ENCODE data around the gene TRIM2.

TRIM2 gene

GRCh38 chr4:153206534-153206933 lies 2.3 kb downstream of the TRIM2 start:
- H3K27me3 Mint-ChIP-seq, result no peaks in the 10 kb centered on the region
- peak overlapping the region; percentile 74 for H3K27ac Mint-ChIP-seq
- H3K4me3 Mint-ChIP-seq, result no peak overlapping the region
- H3K9me3 Mint-ChIP-seq, result no peaks in the 10 kb centered on the region
- H3K36me3 Mint-ChIP-seq (ENCODE audit: low read depth), result no peaks in the 10 kb centered on the region
- peaks cover 34% of the 10 kb centered on the region for H3K4me1 Mint-ChIP-seq (ENCODE audit: low read depth)
- no peak for DNase-seq

DNA sequence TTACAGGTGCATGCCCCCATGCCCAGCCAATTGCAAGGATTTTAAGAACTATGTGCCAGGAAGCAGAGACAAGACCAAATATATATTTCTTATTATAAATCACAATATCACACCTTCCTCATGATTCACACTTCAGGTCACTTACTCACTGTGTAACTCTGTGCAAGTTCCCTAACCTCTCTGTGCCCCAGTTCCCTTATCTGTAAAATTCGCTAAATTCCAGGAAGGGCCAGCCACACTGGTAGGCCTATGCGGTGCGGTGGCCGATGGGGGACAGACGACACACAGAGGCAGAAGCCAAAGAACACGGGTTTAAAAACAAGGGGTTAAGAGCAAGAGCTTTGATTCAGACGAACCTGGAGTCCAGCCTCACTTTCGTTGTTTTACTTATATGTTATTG lies 2.8 kb downstream of the TRIM2 start:
- Mint-ChIP-seq H3K36me3 (ENCODE audit: low read depth) (no peaks in the 10 kb centered on the region), H3K27ac (peak overlapping the region; percentile 74), H3K9me3 (no peaks in the 10 kb centered on the region), H3K4me3 (no peak overlapping the region), H3K4me1 (ENCODE audit: low read depth) (peaks cover 36% of the 10 kb centered on the region), H3K27me3 (peaks cover 3% of the 10 kb centered on the region)
- DNase-seq, result no peak

GRCh38 chr4:153207567-153207966 lies 3.3 kb downstream of the TRIM2 start:
- peaks cover 42% of the 10 kb centered on the region for H3K4me1 Mint-ChIP-seq (ENCODE audit: low read depth)
- H3K27me3 Mint-ChIP-seq, result peaks cover 3% of the 10 kb centered on the region
- no peaks in the 10 kb centered on the region for H3K9me3 Mint-ChIP-seq
- no peak for DNase-seq
- H3K27ac Mint-ChIP-seq, result no peak overlapping the region
- H3K4me3 Mint-ChIP-seq, result no peak overlapping the region
- no peaks in the 10 kb centered on the region for H3K36me3 Mint-ChIP-seq (ENCODE audit: low read depth)

DNA sequence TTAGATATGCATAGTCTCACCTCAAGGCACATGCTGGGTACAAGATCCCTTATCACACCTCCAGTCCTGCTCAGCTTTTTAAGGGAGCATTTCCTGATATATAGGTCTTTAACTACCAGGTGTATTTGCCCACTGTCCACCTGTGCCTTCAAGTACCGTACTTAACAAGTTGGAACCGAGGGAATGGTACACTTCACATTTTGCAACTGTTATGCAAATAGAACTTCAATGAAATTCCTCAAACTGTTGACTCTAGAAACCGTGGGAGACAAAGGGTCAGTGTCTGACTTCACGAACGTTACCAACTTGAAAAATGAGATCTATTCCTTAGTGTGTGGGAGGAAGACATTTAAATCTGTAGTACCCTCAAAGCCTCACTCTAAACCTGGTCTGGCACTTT lies 5.2 kb downstream of the TRIM2 start:
- Mint-ChIP-seq H3K27ac (no peak overlapping the region), H3K4me3 (no peak overlapping the region), H3K27me3 (peaks cover 3% of the 10 kb centered on the region), H3K9me3 (no peaks in the 10 kb centered on the region), H3K36me3 (ENCODE audit: low read depth) (no peaks in the 10 kb centered on the region), H3K4me1 (ENCODE audit: low read depth) (peaks cover 43% of the 10 kb centered on the region)
- DNase-seq, result no peak

GRCh38 chr4:153210727-153211126 lies 6.5 kb downstream of the TRIM2 start:
- H3K4me1 Mint-ChIP-seq (ENCODE audit: low read depth), result peaks cover 30% of the 10 kb centered on the region
- no peaks in the 10 kb centered on the region for H3K9me3 Mint-ChIP-seq
- H3K27ac Mint-ChIP-seq, result no peak overlapping the region
- peaks cover 3% of the 10 kb centered on the region for H3K27me3 Mint-ChIP-seq
- H3K4me3 Mint-ChIP-seq, result no peak overlapping the region
- no peaks in the 10 kb centered on the region for H3K36me3 Mint-ChIP-seq (ENCODE audit: low read depth)
- DNase-seq, result no peak

GRCh38 chr4:153211986-153212728 lies 7.9 kb downstream of the TRIM2 start:
- Mint-ChIP-seq H3K27ac (no peak overlapping the region), H3K4me3 (no peak overlapping the region), H3K36me3 (ENCODE audit: low read depth) (no peaks in the 10 kb centered on the region), H3K4me1 (ENCODE audit: low read depth) (peaks cover 17% of the 10 kb centered on the region), H3K27me3 (peaks cover 3% of the 10 kb centered on the region), H3K9me3 (no peaks in the 10 kb centered on the region)
- DNase-seq, result no peak

GRCh38 chr4:153212736-153213135 lies 8.5 kb downstream of the TRIM2 start:
- H3K36me3 Mint-ChIP-seq (ENCODE audit: low read depth), result no peaks in the 10 kb centered on the region
- no peaks in the 10 kb centered on the region for H3K9me3 Mint-ChIP-seq
- H3K27ac Mint-ChIP-seq, result no peak overlapping the region
- peaks cover 16% of the 10 kb centered on the region for H3K4me1 Mint-ChIP-seq (ENCODE audit: low read depth)
- peaks cover 3% of the 10 kb centered on the region for H3K27me3 Mint-ChIP-seq
- no peak for DNase-seq
- no peak overlapping the region for H3K4me3 Mint-ChIP-seq

DNA sequence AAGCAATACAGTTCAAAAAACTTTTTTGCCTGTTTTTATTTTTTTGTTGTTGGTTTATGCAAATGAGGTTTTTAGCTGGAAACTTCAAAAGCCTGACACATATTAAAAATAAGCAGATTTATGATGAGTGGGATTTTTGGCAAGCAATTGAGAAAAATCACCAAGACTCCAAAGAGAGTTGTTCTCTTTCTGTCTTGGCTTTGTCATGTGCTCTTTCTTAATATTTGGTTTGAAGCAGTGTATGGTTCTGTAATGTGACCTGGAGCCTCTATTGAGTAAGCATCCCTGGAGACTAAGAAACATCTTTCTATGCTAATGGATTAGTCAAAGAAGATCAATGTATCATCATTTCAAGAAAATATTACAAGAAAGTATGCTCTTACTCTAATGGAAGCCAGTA lies 11.7 kb downstream of the TRIM2 start:
- H3K9me3 Mint-ChIP-seq, result no peaks in the 10 kb centered on the region
- H3K27me3 Mint-ChIP-seq, result peaks cover 3% of the 10 kb centered on the region
- no peak overlapping the region for H3K27ac Mint-ChIP-seq
- H3K4me1 Mint-ChIP-seq (ENCODE audit: low read depth), result peaks cover 18% of the 10 kb centered on the region
- no peak overlapping the region for H3K4me3 Mint-ChIP-seq
- no peaks in the 10 kb centered on the region for H3K36me3 Mint-ChIP-seq (ENCODE audit: low read depth)
- DNase-seq, result no peak

DNA sequence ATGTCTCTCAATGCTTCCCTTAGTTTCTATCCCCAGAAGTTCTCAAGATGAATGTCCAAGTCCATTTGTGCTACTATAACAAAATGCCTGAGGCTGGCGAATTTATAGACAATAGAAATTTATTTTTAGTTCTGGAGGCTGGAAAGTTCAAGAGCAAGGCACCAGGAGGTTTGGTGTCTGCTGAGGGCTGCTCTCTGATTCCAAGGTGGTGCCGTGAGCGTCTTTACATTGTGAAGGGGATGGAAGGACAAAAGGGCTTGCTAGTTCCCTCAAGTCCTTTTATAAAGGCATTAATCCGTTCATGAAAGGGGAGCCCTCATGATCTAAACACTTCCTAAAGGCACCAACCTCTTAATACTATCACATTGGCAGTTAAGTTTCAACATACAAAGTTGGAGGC lies 12.3 kb downstream of the TRIM2 start:
- H3K27me3 Mint-ChIP-seq, result peaks cover 3% of the 10 kb centered on the region
- DNase-seq, result no peak
- H3K4me3 Mint-ChIP-seq, result no peak overlapping the region
- peaks cover 20% of the 10 kb centered on the region for H3K4me1 Mint-ChIP-seq (ENCODE audit: low read depth)
- H3K9me3 Mint-ChIP-seq, result no peaks in the 10 kb centered on the region
- no peak overlapping the region for H3K27ac Mint-ChIP-seq
- H3K36me3 Mint-ChIP-seq (ENCODE audit: low read depth), result no peaks in the 10 kb centered on the region

DNA sequence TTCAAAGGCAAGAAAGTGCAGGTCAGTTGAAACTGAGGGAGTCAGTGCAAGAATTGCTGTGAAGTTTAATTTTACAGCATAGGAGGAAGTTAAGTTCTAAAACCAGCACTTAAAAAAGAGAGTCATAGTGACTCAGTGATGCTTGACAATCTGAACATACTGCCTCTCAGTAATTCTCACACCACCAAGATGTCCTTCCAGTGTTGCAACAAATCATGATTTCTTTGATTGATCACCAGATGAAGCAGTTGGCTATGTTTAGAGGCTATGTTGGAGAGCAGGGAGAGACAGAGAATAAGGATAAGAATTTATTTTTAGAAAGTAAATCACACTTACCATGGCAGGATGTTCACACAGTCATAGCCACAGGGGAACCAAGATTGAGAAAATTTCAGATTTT lies 13.2 kb downstream of the TRIM2 start:
- Mint-ChIP-seq H3K36me3 (ENCODE audit: low read depth) (no peaks in the 10 kb centered on the region), H3K27me3 (peaks cover 5% of the 10 kb centered on the region), H3K4me1 (ENCODE audit: low read depth) (peaks cover 20% of the 10 kb centered on the region), H3K27ac (no peak overlapping the region), H3K4me3 (no peak overlapping the region), H3K9me3 (no peaks in the 10 kb centered on the region)
- no peak for DNase-seq

DNA sequence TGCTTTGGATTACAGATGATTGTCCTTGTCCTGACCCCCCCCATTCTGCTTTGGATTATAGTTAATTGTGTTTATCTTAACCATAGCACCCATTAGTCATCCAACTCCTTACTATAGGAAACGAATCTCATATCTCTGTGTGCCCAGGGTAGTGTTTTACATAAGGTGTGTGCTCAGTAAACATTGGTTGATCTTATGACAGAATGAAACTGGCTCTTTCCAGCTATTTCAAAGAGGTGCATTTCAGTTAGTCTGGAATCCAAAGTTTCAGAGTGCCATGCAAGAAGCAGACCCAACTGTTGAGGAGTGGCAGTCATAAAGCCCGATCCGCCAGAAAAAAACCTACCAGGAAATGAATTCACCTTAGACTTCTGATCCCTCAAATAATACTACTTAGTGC lies 14.7 kb downstream of the TRIM2 start:
- Mint-ChIP-seq H3K27ac (no peak overlapping the region), H3K36me3 (ENCODE audit: low read depth) (no peaks in the 10 kb centered on the region), H3K9me3 (no peaks in the 10 kb centered on the region), H3K4me1 (ENCODE audit: low read depth) (peaks cover 23% of the 10 kb centered on the region), H3K4me3 (no peak overlapping the region), H3K27me3 (peaks cover 16% of the 10 kb centered on the region)
- no peak for DNase-seq

DNA sequence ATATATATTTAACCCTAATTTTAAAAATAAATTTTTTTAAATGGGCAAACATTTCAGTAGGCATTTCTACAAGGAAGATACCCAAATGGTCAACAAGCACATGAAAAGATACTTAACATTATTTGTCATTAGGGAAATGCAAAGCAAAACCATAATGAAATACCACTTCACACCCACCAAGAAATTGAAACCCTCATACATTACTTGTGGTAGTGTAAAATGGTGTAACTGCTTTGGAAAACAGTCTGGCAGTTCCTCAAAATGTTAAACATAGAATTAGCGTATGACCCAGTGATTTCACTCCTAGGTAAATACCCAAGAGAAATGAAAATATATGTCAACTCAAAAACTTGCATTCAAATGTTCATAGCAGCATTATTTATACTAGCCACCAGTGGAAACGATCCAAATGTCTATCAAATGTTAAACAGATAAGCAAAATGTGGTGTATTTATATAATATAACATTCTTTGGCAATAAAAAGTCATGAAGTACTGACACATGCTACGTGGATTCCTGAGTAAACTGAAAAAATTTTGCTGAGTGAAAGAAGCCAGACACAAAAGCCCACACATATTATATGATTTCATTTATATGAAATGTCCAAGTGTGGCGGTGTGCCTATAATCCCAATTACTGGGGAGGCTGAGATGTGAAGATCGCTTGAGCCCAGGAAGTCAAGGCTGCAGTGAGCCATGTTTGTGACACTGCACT lies 16.6 kb downstream of the TRIM2 start:
- H3K36me3 Mint-ChIP-seq (ENCODE audit: low read depth), result no peaks in the 10 kb centered on the region
- peaks cover 37% of the 10 kb centered on the region for H3K4me1 Mint-ChIP-seq (ENCODE audit: low read depth)
- no peak overlapping the region for H3K4me3 Mint-ChIP-seq
- H3K27ac Mint-ChIP-seq, result no peak overlapping the region
- no peak for DNase-seq
- no peaks in the 10 kb centered on the region for H3K9me3 Mint-ChIP-seq
- H3K27me3 Mint-ChIP-seq, result peaks cover 28% of the 10 kb centered on the region

GRCh38 chr4:153221783-153222706 lies 17.8 kb downstream of the TRIM2 start:
- Mint-ChIP-seq H3K27me3 (peaks cover 28% of the 10 kb centered on the region), H3K27ac (peak overlapping the region; percentile 84), H3K4me1 (ENCODE audit: low read depth) (peaks cover 37% of the 10 kb centered on the region), H3K9me3 (no peaks in the 10 kb centered on the region), H3K4me3 (peak overlapping the region; percentile 75), H3K36me3 (ENCODE audit: low read depth) (no peaks in the 10 kb centered on the region)
- peak; percentile 54 for DNase-seq

DNA sequence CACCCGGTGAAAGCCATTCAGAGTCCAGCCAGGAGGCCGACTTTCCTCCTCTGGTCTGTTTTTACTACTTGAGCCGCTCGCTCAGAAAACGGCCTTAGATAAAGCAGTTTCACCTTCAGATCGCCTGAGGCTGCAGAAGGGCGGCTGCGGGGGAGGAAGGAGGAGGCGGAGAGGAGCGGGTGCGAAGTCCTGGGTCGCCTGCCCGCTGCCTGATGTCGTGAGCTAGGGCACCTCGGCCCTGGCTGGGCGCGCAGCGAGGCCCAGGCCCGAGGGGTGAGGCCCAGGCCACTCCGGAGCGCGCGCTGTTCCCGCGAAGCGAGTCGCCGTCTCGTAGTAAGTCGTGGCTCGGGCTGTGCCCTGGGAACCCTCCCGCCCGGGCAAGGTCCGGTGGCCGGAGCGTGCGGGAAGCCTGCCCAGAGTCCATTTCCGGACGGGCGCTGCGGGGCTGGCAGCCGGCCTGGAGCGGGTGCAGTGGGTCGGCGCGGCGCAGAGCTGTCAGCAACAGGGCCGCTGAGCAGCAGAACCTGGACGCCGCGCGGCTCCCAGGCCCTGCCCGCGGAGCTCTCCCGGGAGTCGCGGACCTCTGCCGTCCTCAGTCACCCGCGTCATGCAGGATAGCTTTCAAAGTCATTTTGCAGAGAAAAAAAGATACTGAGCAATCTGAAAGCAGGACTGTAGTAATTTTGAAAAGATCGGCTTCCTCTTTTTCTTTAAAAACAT lies 18.6 kb downstream of the TRIM2 start:
- peak; percentile 52 for DNase-seq
- Mint-ChIP-seq H3K4me1 (ENCODE audit: low read depth) (peaks cover 35% of the 10 kb centered on the region), H3K9me3 (no peaks in the 10 kb centered on the region), H3K27me3 (peaks cover 28% of the 10 kb centered on the region), H3K36me3 (ENCODE audit: low read depth) (no peaks in the 10 kb centered on the region), H3K27ac (peak overlapping the region; percentile 84), H3K4me3 (peak overlapping the region; percentile 75)
